Fibroblast of lung (primary cell): ENCODE results near the gene FARSA.

Experiments used
- CTCF ChIP-seq, 2 donors: IDR thresholded peaks in 1 of 2; conservative IDR thresholded peaks in 1 of 2; 1 replicate in 1 of 2; 2 replicates in 1 of 2; pipeline ENCODE4 v1.5.1; 2011 to 2012; ENCODE audit warnings: low read length in 2 of 2, control low read depth in 1 of 2, inconsistent platforms in 1 of 2, low read depth in 1 of 2, mild to moderate bottlenecking in 1 of 2
- EZH2 ChIP-seq: IDR thresholded peaks from 2 replicates; pipeline ENCODE4 v1.5.1; 2012; ENCODE audit warnings: low read length, control low read depth, mild to moderate bottlenecking; ENCODE audit errors: missing control alignments

- TF ChIP-seq CTCF (conservative IDR thresholded peaks at IDR 0.05 in 1 of 2, IDR thresholded peaks at IDR 0.05 in 1 of 2; ENCODE audit: low read depth in 1 of 2, low read length in 2 of 2), result no peak
- TF ChIP-seq EZH2, result no peak
These were observed 3.1 kb upstream of the FARSA start for GRCh38 chr19:12936582-12936981.
